GM20000 (cell line): Measurements from ENCODE around the gene CPN2.

Experiments
- DNase-seq: peaks from one replicate; pipeline ENCODE4 v3.0.0; 2012; ENCODE audit warnings: low spot score
- TF ChIP-seq, protein P1 (sequence below): IDR thresholded peaks from 2 replicates; pipeline ENCODE4 v1.5.1; 2012; ENCODE audit warnings: mild to moderate bottlenecking, control low read depth; ENCODE audit errors: extremely low read depth, missing control alignments

The CPN2 gene

GRCh38 chr3:194292331-194292730 is 58.8 kb downstream of the CPN2 start:
- TF ChIP-seq, protein P1, sequence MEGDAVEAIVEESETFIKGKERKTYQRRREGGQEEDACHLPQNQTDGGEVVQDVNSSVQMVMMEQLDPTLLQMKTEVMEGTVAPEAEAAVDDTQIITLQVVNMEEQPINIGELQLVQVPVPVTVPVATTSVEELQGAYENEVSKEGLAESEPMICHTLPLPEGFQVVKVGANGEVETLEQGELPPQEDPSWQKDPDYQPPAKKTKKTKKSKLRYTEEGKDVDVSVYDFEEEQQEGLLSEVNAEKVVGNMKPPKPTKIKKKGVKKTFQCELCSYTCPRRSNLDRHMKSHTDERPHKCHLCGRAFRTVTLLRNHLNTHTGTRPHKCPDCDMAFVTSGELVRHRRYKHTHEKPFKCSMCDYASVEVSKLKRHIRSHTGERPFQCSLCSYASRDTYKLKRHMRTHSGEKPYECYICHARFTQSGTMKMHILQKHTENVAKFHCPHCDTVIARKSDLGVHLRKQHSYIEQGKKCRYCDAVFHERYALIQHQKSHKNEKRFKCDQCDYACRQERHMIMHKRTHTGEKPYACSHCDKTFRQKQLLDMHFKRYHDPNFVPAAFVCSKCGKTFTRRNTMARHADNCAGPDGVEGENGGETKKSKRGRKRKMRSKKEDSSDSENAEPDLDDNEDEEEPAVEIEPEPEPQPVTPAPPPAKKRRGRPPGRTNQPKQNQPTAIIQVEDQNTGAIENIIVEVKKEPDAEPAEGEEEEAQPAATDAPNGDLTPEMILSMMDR, result no peak
- no peak for DNase-seq
